Measurements from ENCODE around the gene DDX6. TPM values are rescaled to one million over a fixed set of nuclear protein-coding genes. Genes with fewer than 3 reads are reported as not detected.
"Not testable (repeated sequence)": the region's sequence is repeated elsewhere in the genome, so short reads cannot be mapped to it uniquely, and the experiment has no call there.

The DDX6 gene
- total and polyA plus RNA-seq, 3 experiments from 2014 or later = 85.6 to 189 (median 187) TPM

DNA sequence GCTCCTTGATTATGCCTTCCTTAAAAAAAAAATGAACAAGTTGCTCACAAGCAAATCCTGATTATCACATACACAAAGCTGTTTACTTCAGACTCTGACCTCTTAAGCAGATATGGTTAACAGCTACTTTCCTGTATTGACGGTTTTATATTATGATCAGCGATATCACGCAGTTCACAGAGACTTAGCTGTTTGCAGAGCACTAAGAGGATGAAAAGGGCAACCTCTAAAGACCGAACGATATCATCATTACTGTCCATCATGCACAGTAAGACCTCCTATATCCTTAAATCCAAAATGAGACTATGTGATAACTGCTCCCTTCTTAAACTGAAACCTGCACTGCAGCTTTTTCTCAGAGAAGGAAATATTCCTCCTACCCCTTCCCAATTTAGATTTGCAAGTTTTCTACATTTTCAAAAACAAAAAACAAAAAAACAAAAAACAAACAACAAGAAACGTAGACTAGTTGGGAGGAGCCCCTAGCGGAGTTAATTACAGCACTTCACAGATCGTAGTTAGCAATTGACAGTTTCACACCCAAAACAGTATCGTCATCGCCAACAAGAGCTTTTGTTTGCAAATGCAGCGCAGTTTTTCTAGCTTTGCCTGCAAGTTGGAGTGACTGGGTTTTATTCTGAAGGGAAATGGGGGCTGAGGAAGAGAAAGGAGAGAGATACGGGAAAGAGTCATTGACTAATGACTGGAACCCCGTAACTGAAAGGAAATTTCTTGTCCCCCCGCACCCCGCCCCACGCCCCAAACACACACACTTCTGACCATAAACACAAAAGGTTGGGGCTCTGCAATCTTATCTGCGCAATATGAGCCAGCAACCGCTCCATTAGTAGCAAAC is 1.2 kb downstream of the DDX6 start:
- no peaks in the 10 kb centered on the region for H3K9me3 Mint-ChIP-seq
- H3K27me3 Mint-ChIP-seq = no peaks in the 10 kb centered on the region
- H3K4me3 Mint-ChIP-seq = peak overlapping the region; percentile 94 to 100 (median 100)
- peak overlapping the region; percentile 68 for H3K4me3 ChIP-seq (ENCODE audit: low read length)
- peaks cover 43% of the 10 kb centered on the region for H3K4me1 ChIP-seq (ENCODE audit: insufficient read depth, low read length)
- peak overlapping the region; percentile 94 for H3K27ac ChIP-seq (ENCODE audit: low read depth, low read length)
- no peaks in the 10 kb centered on the region for H3K27me3 ChIP-seq (ENCODE audit: insufficient read depth, low read length, poor library complexity, severe bottlenecking)
- H3K4me1 Mint-ChIP-seq = peaks cover 36 to 47% (median 45%) of the 10 kb centered on the region in 3 donors
- CTCF ChIA-PET = interaction anchor here (0.7 to 11.5 kb wide), 22 partner anchors 15 to 170 kb away, joined by 3 to 122 read pairs (median 4); partner anchors contain the start of gene BCL9L
- H3K27ac Mint-ChIP-seq = peak overlapping the region; percentile 99 to 100 (median 99)
- DNase-seq = peak; percentile 15 to 66 (median 62)
- peaks cover 0 to 55% (median 3%) of the 10 kb centered on the region in 3 donors for H3K36me3 Mint-ChIP-seq
- H3K9me3 ChIP-seq (ENCODE audit: low read length) = no peaks in the 10 kb centered on the region
- POLR2A ChIA-PET = interaction anchor here (0.7 to 6.5 kb wide), 25 partner anchors 9 to 229 kb away, joined by 3 to 68 read pairs (median 10); partner anchors contain the start of genes ARCN1, BCL9L, RPS25 and TRAPPC4
- H3K36me3 ChIP-seq (ENCODE audit: insufficient read depth, low read length) = peaks cover 13% of the 10 kb centered on the region

- no peak overlapping the region for H3K27ac ChIP-seq (ENCODE audit: low read depth, low read length)
- peak overlapping the region; percentile 72 to 100 (median 80) for H3K4me3 Mint-ChIP-seq
- peaks cover 43 to 62% (median 57%) of the 10 kb centered on the region in 3 donors for H3K4me1 Mint-ChIP-seq
- DNase-seq = no peak
- no peaks in the 10 kb centered on the region for H3K27me3 ChIP-seq (ENCODE audit: insufficient read depth, low read length, poor library complexity, severe bottlenecking)
- H3K27me3 Mint-ChIP-seq = no peaks in the 10 kb centered on the region
- peaks cover 19% of the 10 kb centered on the region for H3K36me3 ChIP-seq (ENCODE audit: insufficient read depth, low read length)
- ChIA-PET POLR2A (interaction anchor here (0.6 to 6.5 kb wide), 3 partner anchors 90 to 126 kb away, joined by 3 to 63 read pairs (median 7); no protein-coding TSS in a partner anchor), CTCF (interaction anchor here (1.4 to 11.5 kb wide), 3 partner anchors 63 to 95 kb away, joined by 3 to 122 read pairs (median 5); no protein-coding TSS in a partner anchor)
- H3K36me3 Mint-ChIP-seq = peaks cover 0 to 77% (median 5%) of the 10 kb centered on the region in 3 donors
- no peaks in the 10 kb centered on the region for H3K9me3 ChIP-seq (ENCODE audit: low read length)
- peaks cover 62% of the 10 kb centered on the region for H3K4me1 ChIP-seq (ENCODE audit: insufficient read depth, low read length)
- H3K4me3 ChIP-seq (ENCODE audit: low read length) = peak overlapping the region; percentile 57
- H3K9me3 Mint-ChIP-seq = no peaks in the 10 kb centered on the region
- peak overlapping the region; percentile 49 to 99 (median 76) for H3K27ac Mint-ChIP-seq
Observed at GRCh38 chr11:118786657-118787056, 4.3 kb downstream of the DDX6 start.

DNA sequence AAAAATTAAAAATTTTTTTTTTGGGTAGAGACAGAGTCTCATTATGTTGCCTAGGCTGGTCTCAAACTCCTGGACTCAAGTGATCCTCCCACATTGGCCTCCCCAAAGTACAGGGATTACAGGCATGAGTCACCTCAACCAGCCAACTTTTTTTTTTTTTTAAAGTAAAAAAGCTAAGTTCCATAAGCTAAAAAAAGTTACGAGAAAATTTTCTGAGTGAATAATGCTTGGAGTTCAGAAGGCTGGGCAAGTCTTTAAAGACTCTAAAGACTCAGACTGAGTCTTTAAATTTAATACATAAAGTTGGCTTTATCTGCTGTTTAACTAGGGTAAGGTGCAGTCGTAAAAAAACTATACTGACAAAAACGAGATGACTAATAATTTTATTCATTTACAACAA is 5.6 kb downstream of the DDX6 start:
- no peak overlapping the region for H3K27ac ChIP-seq (ENCODE audit: low read depth, low read length)
- H3K36me3 ChIP-seq (ENCODE audit: insufficient read depth, low read length) = peaks cover 26% of the 10 kb centered on the region
- peak overlapping the region in 7 of 8 donors; percentile 3 to 99 (median 73) for H3K27ac Mint-ChIP-seq
- peaks cover 53 to 75% (median 65%) of the 10 kb centered on the region in 3 donors for H3K4me1 Mint-ChIP-seq
- H3K4me3 ChIP-seq (ENCODE audit: low read length) = peak overlapping the region; percentile 46
- H3K4me1 ChIP-seq (ENCODE audit: insufficient read depth, low read length) = peaks cover 70% of the 10 kb centered on the region
- no peak for DNase-seq
- no peaks in the 10 kb centered on the region for H3K9me3 ChIP-seq (ENCODE audit: low read length)
- ChIA-PET POLR2A (interaction anchor here (0.6 to 1.3 kb wide), 6 partner anchors 12 to 422 kb away, joined by 3 to 4 read pairs (median 4); partner anchors contain the start of gene CXCR5), CTCF (interaction anchor here (1.0 to 11.5 kb wide), 7 partner anchors 16 to 127 kb away, joined by 3 to 122 read pairs (median 4); no protein-coding TSS in a partner anchor)
- H3K27me3 Mint-ChIP-seq = no peaks in the 10 kb centered on the region
- peaks cover 0 to 77% (median 7%) of the 10 kb centered on the region in 3 donors for H3K36me3 Mint-ChIP-seq
- peak overlapping the region; percentile 51 to 100 (median 79) for H3K4me3 Mint-ChIP-seq
- H3K9me3 Mint-ChIP-seq = no peaks in the 10 kb centered on the region
- H3K27me3 ChIP-seq (ENCODE audit: insufficient read depth, low read length, poor library complexity, severe bottlenecking) = no peaks in the 10 kb centered on the region

GRCh38 chr11:118783724-118784495 is 7.1 kb downstream of the DDX6 start:
- no peaks in the 10 kb centered on the region for H3K27me3 Mint-ChIP-seq
- peaks cover 0 to 77% (median 15%) of the 10 kb centered on the region in 3 donors for H3K36me3 Mint-ChIP-seq
- H3K4me1 ChIP-seq (ENCODE audit: insufficient read depth, low read length) = peaks cover 70% of the 10 kb centered on the region
- DNase-seq = no peak
- no peaks in the 10 kb centered on the region for H3K9me3 ChIP-seq (ENCODE audit: low read length)
- H3K36me3 ChIP-seq (ENCODE audit: insufficient read depth, low read length) = peaks cover 36% of the 10 kb centered on the region
- peak overlapping the region; percentile 19 to 78 (median 62) for H3K4me3 Mint-ChIP-seq
- no peaks in the 10 kb centered on the region for H3K27me3 ChIP-seq (ENCODE audit: insufficient read depth, low read length, poor library complexity, severe bottlenecking)
- H3K9me3 Mint-ChIP-seq = no peaks in the 10 kb centered on the region
- ChIA-PET POLR2A (interaction anchor here (0.6 to 0.7 kb wide), 5 partner anchors 10 to 147 kb away, joined by 3 to 11 read pairs (median 5); no protein-coding TSS in a partner anchor), CTCF (interaction anchor here (11.5 kb wide), 1 partner anchor 92 kb away, joined by 122 read pairs; no protein-coding TSS in a partner anchor)
- peak overlapping the region; percentile 3 to 82 (median 60) for H3K27ac Mint-ChIP-seq
- no peak overlapping the region for H3K27ac ChIP-seq (ENCODE audit: low read depth, low read length)
- H3K4me3 ChIP-seq (ENCODE audit: low read length) = no peak overlapping the region
- H3K4me1 Mint-ChIP-seq = peaks cover 51 to 81% (median 72%) of the 10 kb centered on the region in 3 donors

- H3K4me3 ChIP-seq (ENCODE audit: low read length); H3K9me3 Mint-ChIP-seq; H3K27me3 ChIP-seq (ENCODE audit: insufficient read depth, low read length, poor library complexity, severe bottlenecking); DNase-seq; H3K27me3 Mint-ChIP-seq; POLR2A ChIA-PET; H3K9me3 ChIP-seq (ENCODE audit: low read length); H3K27ac ChIP-seq (ENCODE audit: low read depth, low read length): not testable (repeated sequence)
- Mint-ChIP-seq H3K4me3 (peak overlapping the region in 3 of 7 donors; percentile 5 to 80 (median 7)), H3K36me3 (peaks cover 3 to 80% (median 20%) of the 10 kb centered on the region in 3 donors), H3K4me1 (peaks cover 52 to 85% (median 76%) of the 10 kb centered on the region in 3 donors), H3K27ac (peak overlapping the region in 2 of 8 donors; percentile 12 to 50)
- Histone ChIP-seq H3K4me1 (ENCODE audit: insufficient read depth, low read length) (peaks cover 76% of the 10 kb centered on the region), H3K36me3 (ENCODE audit: insufficient read depth, low read length) (peaks cover 42% of the 10 kb centered on the region)
- CTCF ChIA-PET = interaction anchor here (1.4 to 11.5 kb wide), 2 partner anchors 92 to 109 kb away, joined by 3 to 122 read pairs; no protein-coding TSS in a partner anchor
Observed at GRCh38 chr11:118783324-118783723, 7.6 kb downstream of the DDX6 start.

DNA sequence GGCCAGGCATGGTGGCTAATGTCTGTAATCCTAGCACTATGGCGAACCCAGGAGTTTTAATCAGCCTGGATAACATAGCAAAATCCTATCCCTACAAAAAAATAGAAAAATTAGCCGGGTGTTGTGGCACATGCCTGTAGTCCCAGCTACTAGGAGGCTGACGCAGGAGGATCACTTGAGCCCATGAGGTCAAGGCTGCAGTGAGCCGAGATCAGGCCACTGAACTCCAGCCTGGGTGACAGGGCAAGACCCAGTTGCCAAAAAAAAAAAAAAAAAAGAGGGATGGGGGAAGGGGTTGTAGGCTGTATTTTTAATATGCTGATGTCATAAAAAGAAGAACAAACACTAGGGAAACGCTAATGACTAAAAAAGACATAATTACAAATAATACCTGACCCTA is 12.1 kb downstream of the DDX6 start:
- Mint-ChIP-seq H3K27me3 (no peaks in the 10 kb centered on the region), H3K27ac (peak overlapping the region in 1 of 8 donors; percentile 50), H3K4me3 (no peak overlapping the region), H3K9me3 (no peaks in the 10 kb centered on the region), H3K4me1 (peaks cover 59 to 94% (median 84%) of the 10 kb centered on the region in 3 donors), H3K36me3 (peaks cover 12 to 92% (median 38%) of the 10 kb centered on the region in 3 donors)
- Histone ChIP-seq H3K9me3 (ENCODE audit: low read length) (no peaks in the 10 kb centered on the region), H3K27me3 (ENCODE audit: insufficient read depth, low read length, poor library complexity, severe bottlenecking) (no peaks in the 10 kb centered on the region), H3K4me3 (ENCODE audit: low read length) (no peak overlapping the region), H3K27ac (ENCODE audit: low read depth, low read length) (no peak overlapping the region), H3K4me1 (ENCODE audit: insufficient read depth, low read length) (peaks cover 75% of the 10 kb centered on the region), H3K36me3 (ENCODE audit: insufficient read depth, low read length) (peaks cover 67% of the 10 kb centered on the region)
- DNase-seq = no peak
- POLR2A ChIA-PET = no interaction called here
- CTCF ChIA-PET = no interaction called here

DNA sequence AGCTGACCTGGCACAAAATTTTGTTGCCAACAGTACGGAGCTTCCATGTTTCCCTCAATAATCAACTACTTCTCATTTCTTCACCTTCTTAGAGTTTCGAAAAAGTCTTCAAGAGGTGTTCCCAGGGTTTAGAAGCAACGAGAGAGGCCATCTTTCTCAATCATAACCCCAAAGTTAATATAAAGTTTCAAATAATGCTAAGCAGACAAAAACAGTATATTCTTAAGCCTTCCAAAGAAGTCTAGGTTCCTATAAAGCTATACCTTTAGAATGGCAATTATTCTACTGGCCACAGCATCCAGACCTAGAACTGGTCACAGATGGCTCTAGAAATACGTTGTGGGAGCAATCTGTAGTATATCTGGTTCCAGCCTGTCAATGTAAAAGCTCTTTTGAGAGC is 16.9 kb downstream of the DDX6 start:
- Mint-ChIP-seq H3K27ac (peak overlapping the region; percentile 14 to 73 (median 52)), H3K4me3 (peak overlapping the region in 6 of 7 donors; percentile 33 to 61 (median 59))

More for the DNA sequence above, 16.9 kb downstream of the DDX6 start:
- Mint-ChIP-seq H3K9me3 (no peaks in the 10 kb centered on the region), H3K27me3 (no peaks in the 10 kb centered on the region), H3K4me1 (peaks cover 84 to 95% (median 95%) of the 10 kb centered on the region in 3 donors), H3K36me3 (peaks cover 12 to 92% (median 32%) of the 10 kb centered on the region in 3 donors)
- Histone ChIP-seq H3K27me3 (ENCODE audit: insufficient read depth, low read length, poor library complexity, severe bottlenecking) (no peaks in the 10 kb centered on the region), H3K4me1 (ENCODE audit: insufficient read depth, low read length) (peaks cover 89% of the 10 kb centered on the region), H3K27ac (ENCODE audit: low read depth, low read length) (no peak overlapping the region), H3K36me3 (ENCODE audit: insufficient read depth, low read length) (peaks cover 70% of the 10 kb centered on the region), H3K4me3 (ENCODE audit: low read length) (no peak overlapping the region), H3K9me3 (ENCODE audit: low read length) (no peaks in the 10 kb centered on the region)
- no peak for DNase-seq
- ChIA-PET CTCF (interaction anchor here (0.7 to 3.1 kb wide), 2 partner anchors 12 to 85 kb away, joined by 3 to 13 read pairs; no protein-coding TSS in a partner anchor), POLR2A (interaction anchor here (0.6 to 0.9 kb wide), 2 partner anchors 11 to 15 kb away, joined by 5 to 6 read pairs; no protein-coding TSS in a partner anchor)
